Measurements from ENCODE around the gene TXNRD1. TPM values are rescaled to one million over a fixed set of nuclear protein-coding genes. Genes with fewer than 3 reads are reported as not detected.

TXNRD1 gene
- total and polyA plus RNA-seq, 2 of the 8 experiments (the other 6 are each of a cell fraction or from before 2014, with no cell fraction given): 56.8 to 127 TPM

GRCh38 chr12:104276273-104277131 lies 60.9 kb downstream of the TXNRD1 start (continued):
- TF ChIP-seq BACH1 (IDR thresholded peaks at IDR 0.05; ENCODE audit: low read length): no peak
- TF ChIP-seq ATF2 (IDR thresholded peaks at IDR 0.05; ENCODE audit: low read length): no peak
- no peak for TF ChIP-seq CHD1 (IDR thresholded peaks at IDR 0.05; ENCODE audit: low read depth, low read length)
- no peak for TF ChIP-seq EP300 (IDR thresholded peaks at IDR 0.05; ENCODE audit: borderline replicate concordance in 1 of 2, low read depth in 2 of 2, low read length in 2 of 2)
- TF ChIP-seq ZNF274 (IDR thresholded peaks at IDR 0.05; ENCODE audit: borderline replicate concordance, extremely low read depth, low read length): no peak
- TF ChIP-seq CTBP2 (IDR thresholded peaks at IDR 0.05; ENCODE audit: borderline replicate concordance, insufficient read depth, insufficient read length, low read length): no peak

Measured in H1 (cell line).